ENCODE measurements around the gene LSM8. TPM values are rescaled to one million over a fixed set of nuclear protein-coding genes. Genes with fewer than 3 reads are reported as not detected.

Gene LSM8
- polyA plus RNA-seq, 3 donors: 23.4 to 42.6 (median 32.5) TPM

GRCh38 chr7:118158766-118159165 lies 25.2 kb upstream of the LSM8 start:
- intact Hi-C loops (cut with micrococcal nuclease): loop anchor here in 1 of 2 donors (10.0 kb wide), 1 partner anchor 414 kb away; no protein-coding TSS in a partner anchor
- H3K79me2 ChIP-seq (ENCODE audit: insufficient read depth, low read length): no peaks in the 10 kb centered on the region
- H2AFZ ChIP-seq (ENCODE audit: insufficient read depth, low read depth, low read length, poor library complexity, severe bottlenecking): no peak overlapping the region
- H3K27ac ChIP-seq (ENCODE audit: low read depth in 1 of 2, low read length in 2 of 2): no peak overlapping the region
- no peak for TF ChIP-seq CTCF (IDR thresholded peaks at IDR 0.05)
- H3K27me3 ChIP-seq (ENCODE audit: control insufficient read depth in 2 of 2, insufficient read depth in 2 of 2, low read length in 2 of 2): peaks cover 0 to 5% of the 10 kb centered on the region in 2 donors
- no peak overlapping the region for H3K4me3 ChIP-seq (replicated peaks in 1 of 3; ENCODE audit: low read depth in 2 of 3, low read length in 3 of 3)
- peaks cover 7 to 14% (median 13%) of the 10 kb centered on the region in 3 donors for H3K27me3 Mint-ChIP-seq (ENCODE audit: low read depth in 3 of 3)
- no peaks in the 10 kb centered on the region for H3K36me3 Mint-ChIP-seq
- H3K4me1 ChIP-seq (ENCODE audit: control insufficient read depth in 1 of 2, insufficient read depth in 2 of 2, low read length in 2 of 2): no peaks in the 10 kb centered on the region
- no peak for DNase-seq
- no peak overlapping the region for H3K4me2 ChIP-seq (replicated peaks; ENCODE audit: extremely low read depth, low read length, poor library complexity, severe bottlenecking)
- H3K27ac Mint-ChIP-seq: no peak overlapping the region
- H3K9me3 ChIP-seq (replicated peaks in 1 of 2; ENCODE audit: control insufficient read depth in 1 of 2, insufficient read depth in 1 of 2, low read length in 2 of 2): peaks cover 0 to 3% of the 10 kb centered on the region in 2 donors
- H3K9ac ChIP-seq (ENCODE audit: insufficient read depth, low read length, poor library complexity, severe bottlenecking): no peak overlapping the region
- H3K4me1 Mint-ChIP-seq: no peaks in the 10 kb centered on the region
- no peak overlapping the region for H3K4me3 Mint-ChIP-seq
- no peaks in the 10 kb centered on the region for H4K20me1 ChIP-seq (ENCODE audit: insufficient read depth, low read length)
- no peaks in the 10 kb centered on the region for H3K36me3 ChIP-seq (replicated peaks in 1 of 2; ENCODE audit: control insufficient read depth in 1 of 2, insufficient read depth in 2 of 2, low read length in 2 of 2)
- H3K9me3 Mint-ChIP-seq: peaks cover 4 to 11% (median 8%) of the 10 kb centered on the region in 7 donors

- H3K4me2 ChIP-seq (replicated peaks; ENCODE audit: extremely low read depth, low read length, poor library complexity, severe bottlenecking): no peak overlapping the region
- H3K4me3 ChIP-seq (replicated peaks in 1 of 3; ENCODE audit: low read depth in 2 of 3, low read length in 3 of 3): no peak overlapping the region
- peak; percentile 19 for TF ChIP-seq CTCF (IDR thresholded peaks at IDR 0.05)
- H4K20me1 ChIP-seq (ENCODE audit: insufficient read depth, low read length): no peaks in the 10 kb centered on the region
- Mint-ChIP-seq H3K27me3 (ENCODE audit: low read depth in 3 of 3) (peaks cover 13 to 41% (median 20%) of the 10 kb centered on the region in 3 donors), H3K36me3 (no peaks in the 10 kb centered on the region), H3K9me3 (peaks cover 0 to 3% (median 0%) of the 10 kb centered on the region in 7 donors), H3K4me1 (no peaks in the 10 kb centered on the region), H3K4me3 (no peak overlapping the region), H3K27ac (no peak overlapping the region)
- 55% methylated on average over 2 of the region's 4 CpGs for WGBS (ENCODE audit: insufficient coverage)
- peaks cover 25 to 34% of the 10 kb centered on the region in 2 donors for H3K27me3 ChIP-seq (ENCODE audit: control insufficient read depth in 2 of 2, insufficient read depth in 2 of 2, low read length in 2 of 2)
- H3K79me2 ChIP-seq (ENCODE audit: insufficient read depth, low read length): no peaks in the 10 kb centered on the region
- H3K4me1 ChIP-seq (ENCODE audit: control insufficient read depth in 1 of 2, insufficient read depth in 2 of 2, low read length in 2 of 2): no peaks in the 10 kb centered on the region
- H2AFZ ChIP-seq (ENCODE audit: insufficient read depth, low read depth, low read length, poor library complexity, severe bottlenecking): no peak overlapping the region
- H3K9ac ChIP-seq (ENCODE audit: insufficient read depth, low read length, poor library complexity, severe bottlenecking): no peak overlapping the region
- intact Hi-C loops (cut with micrococcal nuclease): no loop called here
- no peaks in the 10 kb centered on the region for H3K36me3 ChIP-seq (replicated peaks in 1 of 2; ENCODE audit: control insufficient read depth in 1 of 2, insufficient read depth in 2 of 2, low read length in 2 of 2)
- no peak overlapping the region for H3K27ac ChIP-seq (ENCODE audit: low read depth in 1 of 2, low read length in 2 of 2)
- no peak for DNase-seq
- no peaks in the 10 kb centered on the region for H3K9me3 ChIP-seq (replicated peaks in 1 of 2; ENCODE audit: control insufficient read depth in 1 of 2, insufficient read depth in 1 of 2, low read length in 2 of 2)
These were observed 14.8 kb upstream of the LSM8 start for GRCh38 chr7:118169146-118169545.

All from CD14-positive monocyte (primary cell).